DOHH2 (cell line): ENCODE measurements around the gene HINFP.

Experiments used
- H3F3A ChIP-seq: fragments of 200-600 bp; sonication (generic), shearing (Covaris generic); 2 replicates; pipeline ENCODE4 v1.6.0; 2016; ENCODE audit warnings: antibody characterized with exemption, mild to moderate bottlenecking; ENCODE audit not compliant: control insufficient read depth, insufficient read depth
- H3K27ac ChIP-seq: fragments of 200-600 bp; sonication (generic); 2 replicates; pipeline ENCODE4 v1.5.1; 2014; ENCODE audit warnings: low read depth, mild to moderate bottlenecking, low read length, moderate library complexity
- H3K27me3 ChIP-seq: fragments of 200-600 bp; sonication (generic); 2 replicates; pipeline ENCODE4 v1.6.1; 2014; ENCODE audit warnings: mild to moderate bottlenecking, low read length, mixed read lengths; ENCODE audit not compliant: control insufficient read depth
- H3K36me3 ChIP-seq: fragments of 200-600 bp; sonication (generic); 2 replicates; pipeline ENCODE4 v1.6.1; 2014; ENCODE audit warnings: mild to moderate bottlenecking, low read length, moderate library complexity, mixed read lengths; ENCODE audit not compliant: control insufficient read depth
- H3K4me1 ChIP-seq: fragments of 200-600 bp; sonication (generic); 2 replicates; pipeline ENCODE4 v1.6.1; 2014; ENCODE audit warnings: mild to moderate bottlenecking, low read length, mixed read lengths; ENCODE audit not compliant: control insufficient read depth
- H3K4me2 ChIP-seq: fragments of 200-600 bp; sonication (generic); 2 replicates; pipeline ENCODE4 v1.6.0; 2014; ENCODE audit warnings: mild to moderate bottlenecking, low read length, moderate library complexity
- H3K4me3 ChIP-seq: fragments of 200-600 bp; sonication (generic); 2 replicates; pipeline ENCODE4 v1.5.1; 2014; ENCODE audit warnings: mild to moderate bottlenecking, low read length, mixed read lengths
- H3K79me2 ChIP-seq: fragments of 200-600 bp; sonication (generic); 2 replicates; pipeline ENCODE4 v1.6.1; 2014; ENCODE audit warnings: mild to moderate bottlenecking, low read length, mixed read lengths; ENCODE audit not compliant: control insufficient read depth
- H3K9me2 ChIP-seq: fragments of 200-600 bp; sonication (generic); replicated peaks from 2 replicates; pipeline ENCODE4 v1.6.1; 2014; ENCODE audit warnings: mild to moderate bottlenecking, low read length, mixed read lengths; ENCODE audit not compliant: control insufficient read depth
- H3K9me3 ChIP-seq: fragments of 200-600 bp; sonication (generic); 2 replicates; pipeline ENCODE4 v1.6.1; 2014; ENCODE audit warnings: antibody characterized with exemption, low read length, mixed read lengths; ENCODE audit not compliant: control insufficient read depth, insufficient read depth
- H4K20me1 ChIP-seq: fragments of 200-600 bp; sonication (generic); 2 replicates; pipeline ENCODE4 v1.6.0; 2014; ENCODE audit warnings: low read depth, mild to moderate bottlenecking, antibody characterized with exemption, low read length, moderate library complexity; ENCODE audit not compliant: control insufficient read depth, insufficient read depth
- CTCF ChIP-seq: fragments of 200-600 bp; sonication (generic); IDR thresholded peaks from one replicate; pipeline ENCODE4 v1.5.1; 2014; ENCODE audit warnings: antibody characterized with exemption, mild to moderate bottlenecking, low read depth, low read length; ENCODE audit not compliant: poor library complexity, severe bottlenecking
- EZH2phosphoT487 ChIP-seq: fragments of 200-600 bp; sonication (generic); IDR thresholded peaks from 2 replicates; pipeline ENCODE4 v1.6.1; 2017; ENCODE audit warnings: borderline replicate concordance, mild to moderate bottlenecking, antibody characterized with exemption, low read length, moderate library complexity, mixed read lengths

Gene HINFP

GRCh38 chr11:119112314-119113020 lies 8.9 kb upstream of the HINFP start:
- H3K36me3 ChIP-seq, result peaks cover 70% of the 10 kb centered on the region
- no peaks in the 10 kb centered on the region for H3K9me3 ChIP-seq

GRCh38 chr11:119113716-119114115 lies 7.7 kb upstream of the HINFP start:
- no peaks in the 10 kb centered on the region for H3K9me3 ChIP-seq
- H3K79me2 ChIP-seq, result peaks cover 17% of the 10 kb centered on the region
- H3K36me3 ChIP-seq, result peaks cover 70% of the 10 kb centered on the region
- H3K27ac ChIP-seq, result no peak overlapping the region
- TF ChIP-seq CTCF, result no peak
- TF ChIP-seq EZH2phosphoT487, result no peak
- H3K4me1 ChIP-seq, result peaks cover 8% of the 10 kb centered on the region
- peaks cover 7% of the 10 kb centered on the region for H3F3A ChIP-seq
- H3K4me3 ChIP-seq, result no peak overlapping the region
- H3K9me2 ChIP-seq, result no peaks in the 10 kb centered on the region
- H3K27me3 ChIP-seq, result no peaks in the 10 kb centered on the region
- H3K4me2 ChIP-seq, result no peak overlapping the region
- no peaks in the 10 kb centered on the region for H4K20me1 ChIP-seq

More at GRCh38 chr11:119112314-119113020, 8.9 kb upstream of the HINFP start:
- no peak for TF ChIP-seq CTCF
- no peak for TF ChIP-seq EZH2phosphoT487
- no peak overlapping the region for H3K4me2 ChIP-seq
- peaks cover 2% of the 10 kb centered on the region; the same call in 1 of the 2 replicates for H3F3A ChIP-seq
- peaks cover 29% of the 10 kb centered on the region for H3K79me2 ChIP-seq
- no peaks in the 10 kb centered on the region for H3K9me2 ChIP-seq
- no peaks in the 10 kb centered on the region for H4K20me1 ChIP-seq
- H3K27me3 ChIP-seq, result no peaks in the 10 kb centered on the region
- no peak overlapping the region for H3K27ac ChIP-seq
- H3K4me1 ChIP-seq, result peaks cover 15% of the 10 kb centered on the region
- H3K4me3 ChIP-seq, result no peak overlapping the region

- Histone ChIP-seq H3K4me2 (no peak overlapping the region), H3F3A (peaks cover 12% of the 10 kb centered on the region)
Measured at GRCh38 chr11:119114351-119114750, 7.0 kb upstream of the HINFP start.

More at GRCh38 chr11:119114351-119114750, 7.0 kb upstream of the HINFP start:
- TF ChIP-seq EZH2phosphoT487 (no peak), CTCF (no peak)
- H3K27me3 ChIP-seq, result no peaks in the 10 kb centered on the region
- peaks cover 2% of the 10 kb centered on the region; the same call in 1 of the 2 replicates for H3K4me1 ChIP-seq
- no peak overlapping the region for H3K27ac ChIP-seq
- H3K9me3 ChIP-seq, result no peaks in the 10 kb centered on the region
- peaks cover 11% of the 10 kb centered on the region for H3K79me2 ChIP-seq
- peaks cover 66% of the 10 kb centered on the region for H3K36me3 ChIP-seq
- H3K4me3 ChIP-seq, result no peak overlapping the region
- H4K20me1 ChIP-seq, result no peaks in the 10 kb centered on the region
- H3K9me2 ChIP-seq, result no peaks in the 10 kb centered on the region
